Activated gamma-delta T cell treated with anti-CD3 and anti-CD28 coated beads, Interleukin-2, amount 50 U/mL, for 16 hours (primary cell): ENCODE measurements around the gene ITPA.

Experiments used
- DNase-seq: peaks from one replicate; pipeline ENCODE4 v3.0.0-alpha.2; 2020; ENCODE audit warnings: low read depth

Gene ITPA

GRCh38 chr20:3246682-3247081 lies 37.4 kb downstream of the ITPA start:
- DNase-seq: no peak

- DNase-seq: no peak
Measured at GRCh38 chr20:3247638-3248037, 38.3 kb downstream of the ITPA start.

- no peak for DNase-seq
Measured at GRCh38 chr20:3248167-3248992, 39.1 kb downstream of the ITPA start.

- no peak for DNase-seq
Measured at GRCh38 chr20:3248993-3249347, 39.7 kb downstream of the ITPA start.

- no peak for DNase-seq
Measured at GRCh38 chr20:3250091-3250504, 40.8 kb downstream of the ITPA start.

- no peak for DNase-seq
Measured at GRCh38 chr20:3251806-3252205, 42.5 kb downstream of the ITPA start.

- DNase-seq: no peak
Measured at GRCh38 chr20:3255728-3256127, 46.4 kb downstream of the ITPA start.

GRCh38 chr20:3258429-3258828 lies 49.1 kb downstream of the ITPA start:
- DNase-seq: no peak

GRCh38 chr20:3262566-3262965 lies 53.3 kb downstream of the ITPA start:
- DNase-seq: no peak

GRCh38 chr20:3270051-3270450 lies 60.8 kb downstream of the ITPA start:
- no peak for DNase-seq

- no peak for DNase-seq
Measured at GRCh38 chr20:3273371-3273770, 64.1 kb downstream of the ITPA start.
